GM12878 (cell line): ENCODE measurements around the gene ZNF618. TPM values are rescaled to one million over a fixed set of nuclear protein-coding genes. Genes with fewer than 3 reads are reported as not detected.

Experiments
- ATAC-seq: fragments of 200-7000 bp; cut with Tn5 transposase; 3 replicates; pipeline ENCODE4 v1.9.1; 2020; ENCODE audit warnings: mild to moderate bottlenecking, moderate library complexity
- BruUV-seq: library from RNA; stranded (reverse); fragments of 400-500 nt; replicated peaks from 2 replicates; lab custom pipeline; 2021; lab: Mats Ljungman, UMichigan
- CTCF ChIA-PET: fragments of 300-600 bp; sonication (Branson Sonifier 250); formaldehyde crosslinking; extraction: SDS; loops from one replicate; lab custom pipeline; 2021; ENCODE audit warnings: inconsistent platforms; lab: Yijun Ruan, JAX
- POLR2A ChIA-PET: fragments of 350-600 bp; formaldehyde crosslinking; extraction: SDS; loops from one replicate; lab custom pipeline; 2021; ENCODE audit warnings: inconsistent platforms; lab: Charles Lee
- RAD21 ChIA-PET: fragments of 300-600 bp; sonication (Branson Sonifier 250); formaldehyde crosslinking; loops from one replicate; lab custom pipeline; 2023; ENCODE audit warnings: antibody characterized with exemption; ENCODE audit not compliant: unreplicated experiment; lab: Charles Lee
- SMC1A ChIA-PET: fragments of 300-600 bp; sonication (Branson Sonifier 250); formaldehyde crosslinking; loops from one replicate; lab custom pipeline; 2023; ENCODE audit not compliant: unreplicated experiment, uncharacterized antibody; lab: Charles Lee
- DNase-seq: peaks from one replicate; pipeline ENCODE4 v3.0.0-alpha.2; 2011; ENCODE audit warnings: low read depth, low spot score
- FAIRE-seq: peaks from 3 replicates; lab custom pipeline; 2011; peaks lifted over from hg19 to GRCh38; lab: Jason Lieb, UNC
- H2AFZ ChIP-seq: 2 replicates; pipeline ENCODE4 v1.6.0; 2011; ENCODE audit warnings: low read depth, low read length, control low read depth; ENCODE audit not compliant: control insufficient read depth
- H3K27ac ChIP-seq: 2 replicates; pipeline ENCODE4 v1.5.1; 2011; ENCODE audit warnings: control low read depth; ENCODE audit not compliant: control insufficient read depth, insufficient read depth
- H3K27me3 ChIP-seq, 2 experiments: replicated peaks in 1 of 2; 2 replicates each; pipeline versions ENCODE4 v1.6.0 to v1.6.1; 2011; ENCODE audit warnings: low read length in 1 of 2; ENCODE audit not compliant: control insufficient read depth in 2 of 2, insufficient read depth in 2 of 2
- H3K36me3 ChIP-seq, 2 experiments: 2 replicates each; pipeline ENCODE4 v1.5.1; 2011; ENCODE audit warnings: low read length in 1 of 2; ENCODE audit not compliant: control insufficient read depth in 2 of 2, insufficient read depth in 2 of 2
- H3K4me1 ChIP-seq: 2 replicates; pipeline ENCODE4 v1.6.1; 2011; ENCODE audit warnings: mild to moderate bottlenecking, low read length, moderate library complexity, mixed read lengths; ENCODE audit not compliant: control insufficient read depth, insufficient read depth
- H3K4me2 ChIP-seq: 2 replicates; pipeline ENCODE4 v1.6.0; 2011; ENCODE audit warnings: control low read depth; ENCODE audit not compliant: control insufficient read depth, insufficient read depth
- H3K4me3 ChIP-seq: fragments of 200-600 bp; sonication (generic); 2 replicates; pipeline ENCODE4 v1.5.1; 2016
- H3K79me2 ChIP-seq: 2 replicates; pipeline ENCODE4 v1.6.0; 2011; ENCODE audit warnings: low read length; ENCODE audit not compliant: control insufficient read depth, insufficient read depth
- H3K9ac ChIP-seq: 2 replicates; pipeline ENCODE4 v1.8.0; 2011; ENCODE audit warnings: low read length, control low read depth, mixed read lengths; ENCODE audit not compliant: control insufficient read depth, insufficient read depth
- H3K9me3 ChIP-seq: replicated peaks from 3 replicates; pipeline ENCODE4 v1.5.1; 2011; ENCODE audit warnings: mild to moderate bottlenecking, low read length; ENCODE audit not compliant: control insufficient read depth, insufficient read depth
- H4K20me1 ChIP-seq: 2 replicates; pipeline ENCODE4 v1.6.0; 2011; ENCODE audit not compliant: control insufficient read depth, insufficient read depth
- FOS ChIP-seq: IDR thresholded peaks from 3 replicates; pipeline ENCODE4 v1.6.1; 2011; ENCODE audit warnings: borderline replicate concordance; ENCODE audit not compliant: insufficient read length; ENCODE audit errors: extremely low read depth
- NFIC ChIP-seq: IDR thresholded peaks from 2 replicates; pipeline ENCODE4 v1.6.1; 2012; ENCODE audit warnings: low read depth, mild to moderate bottlenecking, inconsistent platforms, low read length, moderate library complexity
- PML ChIP-seq: IDR thresholded peaks from 2 replicates; pipeline ENCODE4 v1.6.1; 2012; ENCODE audit warnings: low read length, inconsistent platforms
- POLR2AphosphoS2 ChIP-seq: IDR thresholded peaks from 2 replicates; pipeline ENCODE4 v1.6.1; 2011; ENCODE audit warnings: low read depth, mild to moderate bottlenecking, low read length, improper control_type of control experiment, moderate library complexity
- SMARCA5 ChIP-seq: fragments of 450-650 bp; IDR thresholded peaks from 2 replicates; pipeline ENCODE4 v1.6.1; 2017; ENCODE audit warnings: mild to moderate bottlenecking
- SREBF1 ChIP-seq: IDR thresholded peaks from 2 replicates; pipeline ENCODE4 v1.6.1; 2012; ENCODE audit warnings: mild to moderate bottlenecking, low read length
- SUPT20H ChIP-seq: IDR thresholded peaks from 2 replicates; pipeline ENCODE4 v1.6.1; 2011; ENCODE audit warnings: low read depth, mild to moderate bottlenecking, low read length, moderate library complexity, borderline replicate concordance; ENCODE audit not compliant: control insufficient read depth
- TCF7 ChIP-seq: IDR thresholded peaks from 2 replicates; pipeline ENCODE4 v1.6.1; 2014; ENCODE audit warnings: antibody characterized with exemption, borderline replicate concordance
- WGBS: methylation state at CpG from one replicate; pipeline ENCODE4 v1.1.6; 2016; ENCODE audit warnings: low lambda C conversion rate; ENCODE audit not compliant: insufficient replicate concordance, insufficient coverage; ENCODE audit errors: missing lambda C conversion rate; 5-methylcytosine and 5-hydroxymethylcytosine counted together
- in situ Hi-C: fragments of 300-500 bp; cut with MboI; formaldehyde crosslinking; loops from 9 replicates; pipeline ENCODE4 v1.14.3; 2018; ENCODE audit warnings: mixed read lengths
- intact Hi-C: fragments of 100-400 bp; cut with micrococcal nuclease; formaldehyde crosslinking; loops from one replicate; pipeline ENCODE4 v1.14.2; 2022; ENCODE audit not compliant: unreplicated experiment
- polyA plus RNA-seq, 11 experiments: library from polyadenylated mRNA; depleted of rRNA in 4 of 11; unstranded in 6 of 11; stranded (reverse) in 5 of 11; fragments of >200 nt; fragmentation: Nextera tagmentation in 4 of 11; fragmentation: Illumina TruSeq in 1 of 11; extraction: Ambion mirVana in 4 of 11; extraction: Trizol in 1 of 11; gene quantifications; 1 replicate in 1 of 11; 2 replicates in 10 of 11; pipeline versions ENCODE4 v1.2.1 to v1.2.3, GENCODE V29; 2011 to 2016; ENCODE audit warnings: inconsistent platforms in 2 of 11, missing spikeins in 2 of 11, low read depth in 1 of 11
- total RNA-seq, 4 experiments: library from RNA; depleted of rRNA in 3 of 4; stranded (reverse); fragments of >200 nt in 3 of 4; fragmentation: Illumina TruSeq in 1 of 4; extraction: Trizol in 1 of 4; gene quantifications; 2 replicates each; pipeline versions ENCODE4 v1.2.1 to v1.2.3, GENCODE V29; 2013 to 2021
- TF ChIP-seq, protein P1 (sequence below): fragments of 450-650 bp; IDR thresholded peaks from 2 replicates; pipeline ENCODE4 v1.6.1; 2017; ENCODE audit warnings: antibody characterized with exemption, mild to moderate bottlenecking, moderate library complexity
- TF ChIP-seq, protein P2 (sequence below): fragments of 450-650 bp; IDR thresholded peaks from 2 replicates; pipeline ENCODE4 v1.6.1; 2017; ENCODE audit warnings: mild to moderate bottlenecking, moderate library complexity
- TF ChIP-seq, protein P3 (sequence below): fragments of 450-650 bp; IDR thresholded peaks from 2 replicates; pipeline ENCODE4 v1.6.1; 2018; ENCODE audit warnings: mild to moderate bottlenecking, low read depth, moderate library complexity; ENCODE audit not compliant: partially characterized antibody
- TF ChIP-seq, protein P4 (sequence below): fragments of 450-650 bp; IDR thresholded peaks from 2 replicates; pipeline ENCODE4 v1.6.1; 2017; ENCODE audit warnings: mild to moderate bottlenecking, low read depth, inconsistent platforms; ENCODE audit not compliant: poor library complexity, severe bottlenecking

Gene ZNF618
- total and polyA plus RNA-seq, 10 of the 15 experiments (the other 5 are each of a cell fraction or from before 2014, with no cell fraction given), result 0.01 to 0.24 (median 0.06) TPM; not detected in 2

DNA sequence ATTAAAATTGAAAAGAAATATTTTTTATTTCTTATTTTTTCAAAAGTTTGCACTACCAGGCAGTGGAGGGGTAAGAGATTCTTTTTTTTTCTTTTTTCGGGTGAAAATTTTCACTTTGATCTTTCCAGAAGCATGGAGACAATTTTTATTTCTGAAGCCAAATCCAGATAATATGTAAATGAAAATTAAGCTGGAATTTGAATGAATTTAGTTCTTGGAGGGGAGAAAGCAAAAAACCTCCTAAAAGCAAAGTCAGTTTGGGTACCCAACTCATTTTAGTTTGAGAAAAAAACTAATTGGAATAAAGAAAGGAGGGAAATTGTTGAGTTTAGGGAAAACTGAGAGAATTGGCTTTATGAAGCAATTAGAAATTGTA, 872 bp downstream of the ZNF618 start:
- Histone ChIP-seq H3K27me3 (peaks cover 0 to 4% of the 10 kb centered on the region in 2 experiments; a peak in 2 of 4 replicates), H3K4me1 (no peaks in the 10 kb centered on the region), H3K4me2 (no peak overlapping the region), H3K4me3 (no peak overlapping the region), H3K9me3 (no peaks in the 10 kb centered on the region), H3K9ac (no peak overlapping the region), H2AFZ (no peak overlapping the region), H3K36me3 (no peaks in the 10 kb centered on the region), H4K20me1 (no peaks in the 10 kb centered on the region), H3K27ac (no peak overlapping the region), H3K79me2 (no peaks in the 10 kb centered on the region)
- ChIA-PET RAD21 (interaction anchor here (0.7 kb wide), 1 partner anchor 188 kb away, joined by 4 read pairs; no protein-coding TSS in a partner anchor), POLR2A (no interaction called here), SMC1A (no interaction called here), CTCF (interaction anchor here (0.7 to 2.5 kb wide), 5 partner anchors 13 to 183 kb away, joined by 3 to 10 read pairs (median 4); no protein-coding TSS in a partner anchor)
- DNase-seq, result no peak
- 0% methylated on average over 1 of the region's 1 CpG for WGBS
- intact Hi-C loops (no loop called here), in situ Hi-C loops (no loop called here)
- BruUV-seq, result no TSS peak
- ATAC-seq, result no peak
- FAIRE-seq, result no peak
- TF ChIP-seq, protein P1, sequence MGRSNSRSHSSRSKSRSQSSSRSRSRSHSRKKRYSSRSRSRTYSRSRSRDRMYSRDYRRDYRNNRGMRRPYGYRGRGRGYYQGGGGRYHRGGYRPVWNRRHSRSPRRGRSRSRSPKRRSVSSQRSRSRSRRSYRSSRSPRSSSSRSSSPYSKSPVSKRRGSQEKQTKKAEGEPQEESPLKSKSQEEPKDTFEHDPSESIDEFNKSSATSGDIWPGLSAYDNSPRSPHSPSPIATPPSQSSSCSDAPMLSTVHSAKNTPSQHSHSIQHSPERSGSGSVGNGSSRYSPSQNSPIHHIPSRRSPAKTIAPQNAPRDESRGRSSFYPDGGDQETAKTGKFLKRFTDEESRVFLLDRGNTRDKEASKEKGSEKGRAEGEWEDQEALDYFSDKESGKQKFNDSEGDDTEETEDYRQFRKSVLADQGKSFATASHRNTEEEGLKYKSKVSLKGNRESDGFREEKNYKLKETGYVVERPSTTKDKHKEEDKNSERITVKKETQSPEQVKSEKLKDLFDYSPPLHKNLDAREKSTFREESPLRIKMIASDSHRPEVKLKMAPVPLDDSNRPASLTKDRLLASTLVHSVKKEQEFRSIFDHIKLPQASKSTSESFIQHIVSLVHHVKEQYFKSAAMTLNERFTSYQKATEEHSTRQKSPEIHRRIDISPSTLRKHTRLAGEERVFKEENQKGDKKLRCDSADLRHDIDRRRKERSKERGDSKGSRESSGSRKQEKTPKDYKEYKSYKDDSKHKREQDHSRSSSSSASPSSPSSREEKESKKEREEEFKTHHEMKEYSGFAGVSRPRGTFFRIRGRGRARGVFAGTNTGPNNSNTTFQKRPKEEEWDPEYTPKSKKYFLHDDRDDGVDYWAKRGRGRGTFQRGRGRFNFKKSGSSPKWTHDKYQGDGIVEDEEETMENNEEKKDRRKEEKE, result no peak
- TF ChIP-seq SREBF1 (no peak), PML (no peak), TCF7 (no peak), SUPT20H (no peak), POLR2AphosphoS2 (no peak), SMARCA5 (no peak), NFIC (no peak), FOS (no peak)
- TF ChIP-seq, protein P2, sequence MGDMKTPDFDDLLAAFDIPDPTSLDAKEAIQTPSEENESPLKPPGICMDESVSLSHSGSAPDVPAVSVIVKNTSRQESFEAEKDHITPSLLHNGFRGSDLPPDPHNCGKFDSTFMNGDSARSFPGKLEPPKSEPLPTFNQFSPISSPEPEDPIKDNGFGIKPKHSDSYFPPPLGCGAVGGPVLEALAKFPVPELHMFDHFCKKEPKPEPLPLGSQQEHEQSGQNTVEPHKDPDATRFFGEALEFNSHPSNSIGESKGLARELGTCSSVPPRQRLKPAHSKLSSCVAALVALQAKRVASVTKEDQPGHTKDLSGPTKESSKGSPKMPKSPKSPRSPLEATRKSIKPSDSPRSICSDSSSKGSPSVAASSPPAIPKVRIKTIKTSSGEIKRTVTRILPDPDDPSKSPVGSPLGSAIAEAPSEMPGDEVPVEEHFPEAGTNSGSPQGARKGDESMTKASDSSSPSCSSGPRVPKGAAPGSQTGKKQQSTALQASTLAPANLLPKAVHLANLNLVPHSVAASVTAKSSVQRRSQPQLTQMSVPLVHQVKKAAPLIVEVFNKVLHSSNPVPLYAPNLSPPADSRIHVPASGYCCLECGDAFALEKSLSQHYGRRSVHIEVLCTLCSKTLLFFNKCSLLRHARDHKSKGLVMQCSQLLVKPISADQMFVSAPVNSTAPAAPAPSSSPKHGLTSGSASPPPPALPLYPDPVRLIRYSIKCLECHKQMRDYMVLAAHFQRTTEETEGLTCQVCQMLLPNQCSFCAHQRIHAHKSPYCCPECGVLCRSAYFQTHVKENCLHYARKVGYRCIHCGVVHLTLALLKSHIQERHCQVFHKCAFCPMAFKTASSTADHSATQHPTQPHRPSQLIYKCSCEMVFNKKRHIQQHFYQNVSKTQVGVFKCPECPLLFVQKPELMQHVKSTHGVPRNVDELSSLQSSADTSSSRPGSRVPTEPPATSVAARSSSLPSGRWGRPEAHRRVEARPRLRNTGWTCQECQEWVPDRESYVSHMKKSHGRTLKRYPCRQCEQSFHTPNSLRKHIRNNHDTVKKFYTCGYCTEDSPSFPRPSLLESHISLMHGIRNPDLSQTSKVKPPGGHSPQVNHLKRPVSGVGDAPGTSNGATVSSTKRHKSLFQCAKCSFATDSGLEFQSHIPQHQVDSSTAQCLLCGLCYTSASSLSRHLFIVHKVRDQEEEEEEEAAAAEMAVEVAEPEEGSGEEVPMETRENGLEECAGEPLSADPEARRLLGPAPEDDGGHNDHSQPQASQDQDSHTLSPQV, result no peak
- TF ChIP-seq, protein P3, sequence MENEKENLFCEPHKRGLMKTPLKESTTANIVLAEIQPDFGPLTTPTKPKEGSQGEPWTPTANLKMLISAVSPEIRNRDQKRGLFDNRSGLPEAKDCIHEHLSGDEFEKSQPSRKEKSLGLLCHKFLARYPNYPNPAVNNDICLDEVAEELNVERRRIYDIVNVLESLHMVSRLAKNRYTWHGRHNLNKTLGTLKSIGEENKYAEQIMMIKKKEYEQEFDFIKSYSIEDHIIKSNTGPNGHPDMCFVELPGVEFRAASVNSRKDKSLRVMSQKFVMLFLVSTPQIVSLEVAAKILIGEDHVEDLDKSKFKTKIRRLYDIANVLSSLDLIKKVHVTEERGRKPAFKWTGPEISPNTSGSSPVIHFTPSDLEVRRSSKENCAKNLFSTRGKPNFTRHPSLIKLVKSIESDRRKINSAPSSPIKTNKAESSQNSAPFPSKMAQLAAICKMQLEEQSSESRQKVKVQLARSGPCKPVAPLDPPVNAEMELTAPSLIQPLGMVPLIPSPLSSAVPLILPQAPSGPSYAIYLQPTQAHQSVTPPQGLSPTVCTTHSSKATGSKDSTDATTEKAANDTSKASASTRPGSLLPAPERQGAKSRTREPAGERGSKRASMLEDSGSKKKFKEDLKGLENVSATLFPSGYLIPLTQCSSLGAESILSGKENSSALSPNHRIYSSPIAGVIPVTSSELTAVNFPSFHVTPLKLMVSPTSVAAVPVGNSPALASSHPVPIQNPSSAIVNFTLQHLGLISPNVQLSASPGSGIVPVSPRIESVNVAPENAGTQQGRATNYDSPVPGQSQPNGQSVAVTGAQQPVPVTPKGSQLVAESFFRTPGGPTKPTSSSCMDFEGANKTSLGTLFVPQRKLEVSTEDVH, result no peak
- TF ChIP-seq, protein P4, sequence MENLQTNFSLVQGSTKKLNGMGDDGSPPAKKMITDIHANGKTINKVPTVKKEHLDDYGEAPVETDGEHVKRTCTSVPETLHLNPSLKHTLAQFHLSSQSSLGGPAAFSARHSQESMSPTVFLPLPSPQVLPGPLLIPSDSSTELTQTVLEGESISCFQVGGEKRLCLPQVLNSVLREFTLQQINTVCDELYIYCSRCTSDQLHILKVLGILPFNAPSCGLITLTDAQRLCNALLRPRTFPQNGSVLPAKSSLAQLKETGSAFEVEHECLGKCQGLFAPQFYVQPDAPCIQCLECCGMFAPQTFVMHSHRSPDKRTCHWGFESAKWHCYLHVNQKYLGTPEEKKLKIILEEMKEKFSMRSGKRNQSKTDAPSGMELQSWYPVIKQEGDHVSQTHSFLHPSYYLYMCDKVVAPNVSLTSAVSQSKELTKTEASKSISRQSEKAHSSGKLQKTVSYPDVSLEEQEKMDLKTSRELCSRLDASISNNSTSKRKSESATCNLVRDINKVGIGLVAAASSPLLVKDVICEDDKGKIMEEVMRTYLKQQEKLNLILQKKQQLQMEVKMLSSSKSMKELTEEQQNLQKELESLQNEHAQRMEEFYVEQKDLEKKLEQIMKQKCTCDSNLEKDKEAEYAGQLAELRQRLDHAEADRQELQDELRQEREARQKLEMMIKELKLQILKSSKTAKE, result no peak
